ENCODE measurements around the gene CFAP20.

Gene CFAP20

DNA sequence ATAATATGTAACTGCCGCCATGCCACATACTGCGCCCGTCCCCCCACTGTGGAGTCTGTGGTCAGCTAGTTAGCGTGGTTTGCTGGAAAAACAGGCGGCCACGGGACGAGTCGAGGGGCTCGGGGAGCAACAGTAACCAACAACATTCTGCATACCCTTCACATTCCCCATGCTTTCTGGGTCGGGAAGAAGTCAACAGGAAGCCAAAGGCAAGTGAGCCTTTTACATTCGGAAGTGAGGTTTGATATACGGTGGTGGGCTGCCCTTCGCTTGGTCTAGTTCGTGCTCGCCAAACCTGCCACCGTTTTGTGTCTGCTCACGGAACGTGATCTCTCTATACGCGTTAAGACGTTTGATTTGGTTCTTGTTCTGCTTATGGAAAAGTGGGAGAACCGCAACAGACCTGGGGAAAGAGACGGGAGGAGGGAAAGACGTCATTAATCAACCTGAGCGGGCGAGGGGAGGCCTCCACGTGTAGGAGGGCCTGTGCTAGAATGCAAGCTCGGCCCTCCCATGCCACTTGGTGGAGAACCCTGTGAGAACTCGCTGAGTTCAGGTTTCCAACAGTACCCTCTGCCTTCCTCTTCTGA lies 28.9 kb upstream of the CFAP20 start:
- TF ChIP-seq, protein P1, sequence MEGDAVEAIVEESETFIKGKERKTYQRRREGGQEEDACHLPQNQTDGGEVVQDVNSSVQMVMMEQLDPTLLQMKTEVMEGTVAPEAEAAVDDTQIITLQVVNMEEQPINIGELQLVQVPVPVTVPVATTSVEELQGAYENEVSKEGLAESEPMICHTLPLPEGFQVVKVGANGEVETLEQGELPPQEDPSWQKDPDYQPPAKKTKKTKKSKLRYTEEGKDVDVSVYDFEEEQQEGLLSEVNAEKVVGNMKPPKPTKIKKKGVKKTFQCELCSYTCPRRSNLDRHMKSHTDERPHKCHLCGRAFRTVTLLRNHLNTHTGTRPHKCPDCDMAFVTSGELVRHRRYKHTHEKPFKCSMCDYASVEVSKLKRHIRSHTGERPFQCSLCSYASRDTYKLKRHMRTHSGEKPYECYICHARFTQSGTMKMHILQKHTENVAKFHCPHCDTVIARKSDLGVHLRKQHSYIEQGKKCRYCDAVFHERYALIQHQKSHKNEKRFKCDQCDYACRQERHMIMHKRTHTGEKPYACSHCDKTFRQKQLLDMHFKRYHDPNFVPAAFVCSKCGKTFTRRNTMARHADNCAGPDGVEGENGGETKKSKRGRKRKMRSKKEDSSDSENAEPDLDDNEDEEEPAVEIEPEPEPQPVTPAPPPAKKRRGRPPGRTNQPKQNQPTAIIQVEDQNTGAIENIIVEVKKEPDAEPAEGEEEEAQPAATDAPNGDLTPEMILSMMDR (IDR thresholded peaks at IDR 0.05; ENCODE audit: borderline replicate concordance, insufficient read depth, low read depth, low read length): no peak
- H3K4me3 ChIP-seq (ENCODE audit: low read depth, low read length): no peak overlapping the region

DNA sequence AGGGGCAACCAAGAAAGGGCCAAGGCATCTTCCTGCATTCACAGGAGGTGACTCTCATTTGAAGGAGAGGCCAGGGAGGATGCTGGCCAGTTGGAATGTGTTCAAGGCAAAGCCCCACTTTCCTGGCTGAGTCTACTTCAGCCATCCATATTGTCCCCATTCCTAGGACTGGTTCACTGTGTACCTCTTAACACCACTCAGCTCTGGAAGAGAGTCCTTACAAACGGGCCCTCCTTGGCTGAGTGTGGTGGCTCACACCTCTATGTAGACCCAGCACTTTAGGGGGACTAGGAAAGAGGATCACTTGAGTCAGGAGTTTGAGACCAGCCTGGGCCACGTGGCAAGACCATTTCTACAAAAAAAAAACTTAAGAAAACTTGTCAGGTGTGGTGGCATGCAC lies 28.1 kb upstream of the CFAP20 start:
- TF ChIP-seq, protein P1 (IDR thresholded peaks at IDR 0.05; ENCODE audit: borderline replicate concordance, insufficient read depth, low read depth, low read length): no peak
- no peak overlapping the region for H3K4me3 ChIP-seq (ENCODE audit: low read depth, low read length)

DNA sequence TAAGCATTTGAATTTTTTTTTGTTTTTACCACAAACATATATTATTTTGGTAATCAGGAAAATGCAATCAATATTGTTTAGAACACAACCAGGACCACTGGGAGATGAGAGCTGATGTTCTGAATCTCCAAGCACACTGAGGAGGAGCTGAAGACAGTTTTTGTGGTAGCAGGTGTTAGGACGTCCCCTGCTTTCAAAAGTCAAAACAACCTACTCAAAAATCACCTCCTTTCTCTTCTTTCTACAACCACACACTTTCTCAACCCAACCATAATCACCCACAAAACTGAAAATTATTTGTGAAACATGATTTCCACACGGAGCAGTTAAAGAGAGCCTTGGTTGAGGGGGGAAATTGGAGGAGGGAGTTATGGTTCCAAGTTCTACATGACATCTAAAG lies 26.7 kb upstream of the CFAP20 start:
- no peak overlapping the region for H3K4me3 ChIP-seq (ENCODE audit: low read depth, low read length)
- TF ChIP-seq, protein P1 (IDR thresholded peaks at IDR 0.05; ENCODE audit: borderline replicate concordance, insufficient read depth, low read depth, low read length): no peak

DNA sequence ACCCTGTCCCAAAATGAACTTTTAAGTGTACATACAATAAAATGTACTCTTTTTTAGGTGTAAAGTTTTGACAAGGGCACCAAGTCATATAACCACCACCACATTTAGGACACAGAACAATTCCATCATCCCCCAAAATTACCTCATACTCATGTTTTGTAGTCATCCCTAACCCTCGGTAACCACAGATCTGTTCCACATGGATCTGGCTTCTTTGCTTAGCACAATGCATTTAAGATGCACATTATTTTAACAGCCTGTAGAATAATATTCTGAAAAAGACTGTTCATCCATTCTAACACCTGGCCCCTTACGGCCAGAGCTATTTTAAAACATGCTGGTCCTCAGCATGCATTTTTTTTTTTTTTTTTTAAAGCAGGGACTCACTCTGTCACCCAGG lies 25.2 kb upstream of the CFAP20 start:
- TF ChIP-seq, protein P1 (IDR thresholded peaks at IDR 0.05; ENCODE audit: borderline replicate concordance, insufficient read depth, low read depth, low read length): no peak
- H3K4me3 ChIP-seq (ENCODE audit: low read depth, low read length): no peak overlapping the region

DNA sequence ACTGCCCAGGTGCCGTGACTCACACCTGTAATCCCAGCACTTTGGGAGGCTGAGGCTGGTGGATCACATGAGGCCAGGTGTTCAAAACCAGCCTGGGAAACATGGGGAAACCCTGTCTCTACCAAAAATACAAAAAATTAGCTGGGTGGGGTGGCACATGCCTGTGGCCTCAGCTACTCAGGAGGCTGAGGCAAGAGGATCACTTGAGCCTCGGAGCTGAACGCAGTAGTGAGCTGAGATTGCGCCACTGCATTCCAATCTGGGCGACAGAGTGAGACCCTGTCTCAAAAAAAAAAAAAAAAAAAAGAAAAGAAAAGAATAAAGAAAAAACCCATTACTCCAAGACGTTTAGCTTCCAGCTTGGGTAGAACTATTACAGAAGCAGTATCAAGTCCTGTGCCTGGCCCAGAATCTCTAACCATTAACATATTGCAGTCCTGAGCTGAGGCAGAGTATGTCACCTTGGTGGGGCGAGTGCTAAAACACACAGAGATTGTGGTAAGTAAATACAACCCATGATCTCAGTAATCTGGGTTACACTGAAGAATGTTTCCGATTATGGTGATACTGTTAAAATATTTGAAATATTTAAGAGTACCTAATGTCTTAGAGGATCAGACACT lies 23.2 kb upstream of the CFAP20 start:
- H3K4me3 ChIP-seq (ENCODE audit: low read depth, low read length): no peak overlapping the region

DNA sequence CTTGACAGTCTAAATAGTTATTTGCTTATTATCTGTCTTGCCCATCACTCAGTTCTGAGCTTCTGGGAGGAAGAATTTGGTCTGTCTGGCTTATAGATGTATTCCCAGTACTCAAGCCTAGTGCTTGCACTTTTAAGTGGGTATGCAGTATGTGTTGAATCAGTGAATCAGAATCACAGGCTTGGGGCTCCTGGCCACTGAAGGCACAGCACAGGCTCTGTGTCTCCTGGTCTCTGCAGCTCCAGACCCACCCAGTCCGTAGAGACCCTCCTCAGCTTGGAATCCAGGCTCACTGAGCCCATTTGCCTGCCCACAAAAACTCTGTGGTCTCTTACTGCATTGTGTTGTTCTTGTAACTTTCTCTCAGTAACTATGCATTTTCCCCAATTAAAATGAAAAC lies 19.3 kb upstream of the CFAP20 start:
- no peak overlapping the region for H3K4me3 ChIP-seq (ENCODE audit: low read depth, low read length)
- TF ChIP-seq, protein P1 (IDR thresholded peaks at IDR 0.05; ENCODE audit: borderline replicate concordance, insufficient read depth, low read depth, low read length): no peak

More for the DNA sequence above, 23.2 kb upstream of the CFAP20 start:
- TF ChIP-seq, protein P1 (IDR thresholded peaks at IDR 0.05; ENCODE audit: borderline replicate concordance, insufficient read depth, low read depth, low read length): no peak

DNA sequence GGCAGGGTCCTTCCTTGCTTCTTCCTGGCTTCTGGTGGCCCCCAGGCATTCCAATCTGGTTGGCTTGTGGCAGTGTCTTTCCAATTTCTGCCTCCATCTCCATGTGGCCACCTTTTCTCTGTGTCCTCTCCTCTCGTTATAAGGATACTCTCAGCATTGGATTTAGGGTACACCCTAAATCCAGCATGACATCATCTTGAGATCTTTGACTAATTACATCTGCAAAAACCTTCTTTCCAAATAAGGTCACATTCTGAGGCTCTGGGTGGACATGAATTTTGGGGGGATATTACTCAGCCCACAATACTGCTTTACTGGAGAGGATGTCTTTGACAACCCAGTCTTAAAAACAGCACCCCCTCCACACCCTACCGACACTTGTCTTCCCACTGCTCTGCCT lies 18.9 kb upstream of the CFAP20 start:
- H3K4me3 ChIP-seq (ENCODE audit: low read depth, low read length): no peak overlapping the region

More for the DNA sequence above, 18.9 kb upstream of the CFAP20 start:
- TF ChIP-seq, protein P1 (IDR thresholded peaks at IDR 0.05; ENCODE audit: borderline replicate concordance, insufficient read depth, low read depth, low read length): no peak

All from GM12875 (cell line).